GM19099 (cell line): ENCODE results near the gene MRPL17.

Experiments used
- POLR2A ChIP-seq: IDR thresholded peaks from 3 replicates; pipeline ENCODE4 v1.6.1; 2011; ENCODE audit warnings: low read depth; ENCODE audit not compliant: insufficient read length; ENCODE audit errors: extremely low read depth

MRPL17 gene

GRCh38 chr11:6686006-6686405 is 2.9 kb upstream of the MRPL17 start:
- no peak for TF ChIP-seq POLR2A

DNA sequence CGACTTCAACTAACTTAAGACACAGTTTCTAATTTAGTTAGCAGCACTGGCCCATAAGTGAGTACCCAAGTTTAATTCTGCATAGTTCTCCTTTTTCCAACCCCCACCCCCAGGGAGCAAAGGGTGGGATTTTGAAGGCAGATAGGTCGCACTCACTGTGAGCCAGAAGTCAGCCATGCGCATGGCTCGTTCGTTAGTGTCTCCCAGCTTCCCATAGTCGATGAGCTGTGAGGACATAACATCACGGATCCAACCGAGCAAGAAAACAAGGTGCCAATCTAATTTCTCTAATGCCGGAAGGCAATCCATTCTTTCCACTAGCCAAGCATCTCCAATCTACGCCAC is 577 bp downstream of the MRPL17 start:
- TF ChIP-seq POLR2A = no peak

- TF ChIP-seq POLR2A = no peak
Measured at GRCh38 chr11:6681949-6682348, 1.2 kb downstream of the MRPL17 start.

- no peak for TF ChIP-seq POLR2A
Measured at GRCh38 chr11:6681505-6681904, 1.6 kb downstream of the MRPL17 start.

- no peak for TF ChIP-seq POLR2A
Measured at GRCh38 chr11:6677018-6677417, 6.1 kb downstream of the MRPL17 start.

DNA sequence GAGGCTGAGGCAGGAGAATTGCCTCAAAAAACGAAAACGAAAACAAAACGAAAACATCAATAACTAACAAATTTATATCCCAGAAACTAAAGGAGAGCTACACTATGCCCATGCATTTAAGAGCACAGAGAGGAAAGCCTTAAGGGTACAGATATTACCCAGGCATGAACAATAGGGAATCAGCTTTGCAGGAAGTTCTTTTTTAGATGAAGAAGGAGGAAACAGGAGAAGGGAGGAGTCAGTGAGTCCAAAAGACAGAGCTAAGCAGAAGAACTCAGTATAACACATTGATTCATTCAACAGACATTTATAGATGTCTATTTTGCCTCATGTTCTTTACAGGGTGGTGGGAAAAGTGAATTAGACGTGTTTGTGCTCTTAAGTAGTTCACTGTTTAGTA is 8.3 kb downstream of the MRPL17 start:
- TF ChIP-seq POLR2A = no peak

DNA sequence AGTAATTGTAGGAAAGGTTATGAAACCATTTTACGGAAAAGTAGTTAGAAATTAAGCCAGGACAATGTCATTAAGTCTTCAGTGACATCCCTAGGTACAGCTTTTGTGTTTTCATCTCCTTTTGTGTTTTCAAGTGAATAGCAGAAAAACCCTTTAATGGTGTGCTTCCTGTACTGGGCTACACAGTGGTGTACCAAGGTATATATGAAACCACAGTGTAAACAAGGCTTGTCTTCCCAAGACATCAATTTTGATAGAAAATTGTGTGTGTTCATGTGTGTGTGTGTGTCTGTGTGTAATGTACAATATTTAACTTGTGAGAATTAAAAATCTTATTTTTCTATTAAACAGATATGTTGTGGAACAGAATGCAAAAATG is 8.9 kb downstream of the MRPL17 start:
- no peak for TF ChIP-seq POLR2A

GRCh38 chr11:6673523-6674218 is 9.5 kb downstream of the MRPL17 start:
- TF ChIP-seq POLR2A = no peak

- TF ChIP-seq POLR2A = no peak
Measured at GRCh38 chr11:6671991-6672390, 11.1 kb downstream of the MRPL17 start.

- no peak for TF ChIP-seq POLR2A
Measured at GRCh38 chr11:6670202-6670830, 12.8 kb downstream of the MRPL17 start.

DNA sequence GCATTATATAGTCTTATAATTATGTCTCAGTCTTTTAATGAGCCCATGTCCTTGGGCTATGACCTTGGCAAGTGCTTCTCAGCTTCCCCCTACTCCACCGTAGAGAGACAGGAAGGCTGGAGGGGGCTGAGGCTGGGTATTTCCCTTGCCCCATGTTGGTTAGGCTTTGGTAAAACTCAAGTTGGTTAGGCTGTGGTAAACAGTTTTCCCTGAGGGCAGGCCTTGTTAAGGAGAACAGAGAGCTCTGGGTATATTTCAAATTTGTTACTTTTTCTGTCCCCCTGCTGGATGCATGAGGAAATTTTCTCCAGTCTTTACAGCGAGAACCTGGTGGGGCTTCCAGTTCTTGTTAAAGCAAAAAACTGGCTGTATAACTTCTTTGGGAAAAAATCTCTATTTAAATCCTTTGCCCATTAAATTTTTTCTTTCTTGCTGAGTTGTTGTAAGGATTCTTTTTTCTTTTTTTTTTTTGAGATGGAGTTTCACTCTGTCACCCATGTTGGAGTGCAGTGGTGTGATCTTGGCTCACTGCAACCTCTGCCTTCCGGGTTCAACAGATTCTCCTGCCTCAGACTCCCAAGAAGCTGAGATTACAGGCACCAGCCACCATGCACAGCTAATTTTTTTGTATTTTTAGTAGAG is 15.3 kb downstream of the MRPL17 start:
- no peak for TF ChIP-seq POLR2A

DNA sequence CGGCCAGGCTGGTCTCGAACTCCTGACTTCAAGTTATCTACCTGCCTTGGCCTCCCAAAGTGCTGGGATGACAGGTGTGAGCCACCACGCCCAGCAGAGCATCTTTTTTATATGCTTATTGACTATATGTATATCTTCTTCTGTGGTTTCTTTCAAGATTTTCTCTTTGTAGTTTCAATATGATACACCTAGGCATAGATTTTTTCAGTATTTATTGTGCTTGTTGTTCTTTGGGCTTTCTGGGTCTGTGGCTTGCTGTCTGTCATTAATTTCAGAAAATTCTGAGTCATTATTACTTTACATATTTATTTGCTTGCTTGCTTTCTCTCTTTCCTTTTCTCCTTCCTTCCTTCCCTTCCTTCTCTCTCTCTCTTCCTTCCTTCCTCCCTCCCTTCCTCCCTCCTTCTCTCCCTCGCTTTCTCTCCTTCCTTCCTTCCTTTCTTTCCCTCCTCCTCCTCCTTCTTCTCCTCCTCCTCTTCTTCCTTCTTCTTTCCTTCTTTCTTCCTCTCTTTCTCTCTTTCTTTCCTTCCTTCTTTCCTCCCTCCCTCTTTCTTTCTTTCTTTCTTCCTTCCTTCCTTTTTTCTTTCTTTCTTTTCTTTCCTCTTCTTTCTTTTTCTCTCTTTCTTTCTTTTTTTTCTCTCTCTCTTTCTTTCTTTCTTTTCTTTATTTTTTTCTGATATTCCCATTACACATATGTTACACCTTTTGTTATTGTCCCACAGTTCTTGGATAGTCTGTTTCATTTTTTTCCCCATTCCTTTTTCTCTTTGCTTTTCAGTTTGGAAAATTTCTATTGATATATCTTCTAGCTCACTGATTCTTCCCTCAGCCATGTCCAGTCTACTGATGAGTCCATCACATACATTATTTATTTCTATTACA is 16.6 kb downstream of the MRPL17 start:
- TF ChIP-seq POLR2A = no peak

GRCh38 chr11:6664551-6664950 is 18.6 kb downstream of the MRPL17 start:
- no peak for TF ChIP-seq POLR2A

- TF ChIP-seq POLR2A = no peak
Measured at GRCh38 chr11:6663794-6664469, 19.2 kb downstream of the MRPL17 start.

- no peak for TF ChIP-seq POLR2A
Measured at GRCh38 chr11:6660712-6661111, 22.4 kb downstream of the MRPL17 start.

DNA sequence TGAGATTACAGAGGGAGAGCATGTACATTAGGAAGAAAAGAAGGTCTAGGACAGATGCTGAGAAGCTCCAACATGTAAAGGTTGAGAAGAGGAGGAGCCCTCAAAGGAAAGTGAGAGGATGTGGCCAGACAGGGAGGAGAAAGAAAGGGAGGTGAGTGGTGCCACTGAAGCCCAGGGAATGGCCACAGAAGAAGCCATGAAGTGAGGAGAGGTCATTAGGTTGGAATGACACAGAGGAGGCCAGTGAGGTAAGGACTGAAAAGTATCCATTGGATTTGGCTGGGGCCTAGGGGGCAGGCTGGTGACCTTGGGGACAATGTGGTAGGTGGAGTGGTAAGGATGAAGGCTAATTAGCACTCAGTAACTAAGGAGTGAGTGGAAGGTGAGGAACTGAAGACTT is 24.5 kb downstream of the MRPL17 start:
- no peak for TF ChIP-seq POLR2A

- TF ChIP-seq POLR2A = no peak
Measured at GRCh38 chr11:6657346-6657745, 25.8 kb downstream of the MRPL17 start.
